OCI-LY7 (cell line): ENCODE measurements around the gene CGNL1. TPM values are rescaled to one million over a fixed set of nuclear protein-coding genes. Genes with fewer than 3 reads are reported as not detected.

Experiments used
- BruUV-seq: library from RNA; stranded (reverse); fragments of 400-500 nt; replicated peaks from 2 replicates; lab custom pipeline; 2021; lab: Mats Ljungman, UMichigan
- CTCF ChIA-PET: fragments of 300-600 bp; sonication (Branson Sonifier 250); formaldehyde crosslinking; loops from one replicate; lab custom pipeline; 2022; ENCODE audit warnings: antibody characterized with exemption; ENCODE audit not compliant: unreplicated experiment; lab: Charles Lee
- POLR2A ChIA-PET: fragments of 300-600 bp; sonication (Branson Sonifier 250); formaldehyde crosslinking; loops from one replicate; lab custom pipeline; 2022; ENCODE audit warnings: antibody characterized with exemption; lab: Charles Lee
- DNase-seq: peaks from one replicate; pipeline ENCODE4 v3.0.0-alpha.2; 2015; ENCODE audit warnings: low spot score
- H2AFZ ChIP-seq: fragments of 200-600 bp; sonication (generic), shearing (Covaris generic); 2 replicates; pipeline ENCODE4 v1.6.1; 2014; ENCODE audit warnings: mild to moderate bottlenecking, antibody characterized with exemption, low read length, moderate library complexity
- H3K27ac ChIP-seq: fragments of 200-600 bp; sonication (generic); 2 replicates; pipeline ENCODE4 v1.5.1; 2014; ENCODE audit warnings: mixed run types, low read depth, mild to moderate bottlenecking, moderate library complexity, low read length, inconsistent platforms; ENCODE audit not compliant: poor library complexity, severe bottlenecking
- H3K36me3 ChIP-seq: fragments of 200-600 bp; sonication (generic); 2 replicates; pipeline ENCODE4 v1.6.1; 2014; ENCODE audit warnings: mild to moderate bottlenecking, antibody characterized with exemption, low read length, moderate library complexity, mixed read lengths; ENCODE audit not compliant: insufficient read depth
- H3K4me1 ChIP-seq: fragments of 200-600 bp; sonication (generic); 2 replicates; pipeline ENCODE4 v1.5.1; 2014; ENCODE audit warnings: mild to moderate bottlenecking, low read length; ENCODE audit not compliant: insufficient read depth, poor library complexity, severe bottlenecking
- H3K4me2 ChIP-seq: fragments of 200-600 bp; sonication (generic); 2 replicates; pipeline ENCODE4 v1.6.1; 2014; ENCODE audit warnings: mild to moderate bottlenecking, low read length
- H3K4me3 ChIP-seq: fragments of 200-600 bp; sonication (generic); 2 replicates; pipeline ENCODE4 v1.5.1; 2014; ENCODE audit warnings: mild to moderate bottlenecking, low read depth, low read length; ENCODE audit not compliant: poor library complexity, severe bottlenecking
- H3K79me2 ChIP-seq: fragments of 200-600 bp; sonication (generic); 2 replicates; pipeline ENCODE4 v1.6.1; 2016; ENCODE audit warnings: low read depth, mild to moderate bottlenecking, low read length, moderate library complexity, mixed read lengths; ENCODE audit not compliant: insufficient read depth
- H3K9me2 ChIP-seq: fragments of 200-600 bp; sonication (generic); 2 replicates; pipeline ENCODE4 v1.6.1; 2016; ENCODE audit warnings: mild to moderate bottlenecking, low read length, mixed read lengths; ENCODE audit not compliant: insufficient read depth
- H3K9me3 ChIP-seq: fragments of 200-600 bp; sonication (generic); 2 replicates; pipeline ENCODE4 v1.6.1; 2014; ENCODE audit warnings: mild to moderate bottlenecking, mixed run types, low read length, mixed read lengths
- H4K20me1 ChIP-seq: fragments of 200-600 bp; sonication (generic); 2 replicates; pipeline ENCODE4 v1.6.1; 2014; ENCODE audit warnings: mild to moderate bottlenecking, antibody characterized with exemption, low read length, moderate library complexity, mixed read lengths; ENCODE audit not compliant: insufficient read depth
- EZH2phosphoT487 ChIP-seq: fragments of 200-600 bp; sonication (generic); IDR thresholded peaks from 2 replicates; pipeline ENCODE4 v1.6.1; 2018; ENCODE audit warnings: low read depth, borderline replicate concordance, mild to moderate bottlenecking, mixed run types, antibody characterized with exemption, low read length, moderate library complexity, mixed read lengths
- intact Hi-C: fragments of 100-400 bp; cut with micrococcal nuclease; formaldehyde crosslinking; loops from one replicate; pipeline ENCODE4 v1.10.0; 2022; ENCODE audit not compliant: unreplicated experiment
- total RNA-seq, 2 experiments: library from RNA; depleted of rRNA in 1 of 2; stranded (reverse); fragments of >200 nt in 1 of 2; shearing (Covaris generic) in 1 of 2; gene quantifications; 2 replicates each; pipeline ENCODE4 v1.2.3, GENCODE V29; 2014 to 2022
- TF ChIP-seq, protein P1 (sequence below): fragments of 200-600 bp; sonication (generic); conservative IDR thresholded peaks from 2 replicates; pipeline ENCODE4 v1.5.1; 2014; ENCODE audit warnings: mild to moderate bottlenecking, antibody characterized with exemption, low read length, moderate library complexity, mixed read lengths

CGNL1 gene
- total RNA-seq, 2 experiments from 2014 or later, result 0.04 TPM; not detected in 1

DNA sequence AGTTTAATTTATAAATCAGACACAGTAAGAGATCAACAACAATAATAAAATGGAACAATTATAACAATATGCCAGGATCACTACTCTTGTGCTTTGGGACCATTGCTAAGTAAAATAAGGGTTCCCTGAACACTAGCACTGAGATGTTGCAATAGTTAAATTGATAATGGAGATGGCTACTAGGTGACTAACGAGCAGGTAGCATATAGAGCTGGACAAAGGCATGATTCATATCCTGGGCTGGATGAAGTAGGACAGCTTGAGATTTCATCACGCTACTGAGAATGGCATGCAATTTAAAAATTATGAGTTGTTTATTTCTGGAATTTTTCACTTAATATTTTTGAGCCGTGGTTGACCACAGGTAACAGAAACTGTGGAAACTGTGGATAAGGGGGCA lies 194.7 kb downstream of the CGNL1 start:
- ChIA-PET POLR2A (no interaction called here), CTCF (no interaction called here)
- no peak overlapping the region for H2AFZ ChIP-seq

DNA sequence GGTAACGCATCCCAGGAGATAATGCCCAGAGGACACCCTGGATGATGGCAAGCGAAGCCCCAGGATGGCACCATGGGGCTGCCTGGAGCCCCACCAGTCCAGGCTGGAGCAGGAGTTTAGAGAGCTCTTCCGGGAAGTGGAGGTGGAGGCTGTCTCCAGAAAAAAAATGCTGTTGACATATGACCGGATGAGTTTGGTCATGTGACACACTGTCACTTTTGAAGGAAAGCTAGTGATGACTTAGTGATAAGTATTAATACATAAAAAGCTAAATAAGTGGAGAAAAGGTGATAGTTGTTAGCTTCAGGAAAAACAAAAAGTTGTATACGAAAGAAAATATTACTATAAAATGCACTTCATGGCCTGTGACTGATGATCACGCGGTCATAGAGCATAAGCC lies 195.4 kb downstream of the CGNL1 start:
- H3K36me3 ChIP-seq, result no peaks in the 10 kb centered on the region
- TF ChIP-seq, protein P1, sequence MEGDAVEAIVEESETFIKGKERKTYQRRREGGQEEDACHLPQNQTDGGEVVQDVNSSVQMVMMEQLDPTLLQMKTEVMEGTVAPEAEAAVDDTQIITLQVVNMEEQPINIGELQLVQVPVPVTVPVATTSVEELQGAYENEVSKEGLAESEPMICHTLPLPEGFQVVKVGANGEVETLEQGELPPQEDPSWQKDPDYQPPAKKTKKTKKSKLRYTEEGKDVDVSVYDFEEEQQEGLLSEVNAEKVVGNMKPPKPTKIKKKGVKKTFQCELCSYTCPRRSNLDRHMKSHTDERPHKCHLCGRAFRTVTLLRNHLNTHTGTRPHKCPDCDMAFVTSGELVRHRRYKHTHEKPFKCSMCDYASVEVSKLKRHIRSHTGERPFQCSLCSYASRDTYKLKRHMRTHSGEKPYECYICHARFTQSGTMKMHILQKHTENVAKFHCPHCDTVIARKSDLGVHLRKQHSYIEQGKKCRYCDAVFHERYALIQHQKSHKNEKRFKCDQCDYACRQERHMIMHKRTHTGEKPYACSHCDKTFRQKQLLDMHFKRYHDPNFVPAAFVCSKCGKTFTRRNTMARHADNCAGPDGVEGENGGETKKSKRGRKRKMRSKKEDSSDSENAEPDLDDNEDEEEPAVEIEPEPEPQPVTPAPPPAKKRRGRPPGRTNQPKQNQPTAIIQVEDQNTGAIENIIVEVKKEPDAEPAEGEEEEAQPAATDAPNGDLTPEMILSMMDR, result no peak
- no peak for TF ChIP-seq EZH2phosphoT487
- no peak for DNase-seq
- POLR2A ChIA-PET, result no interaction called here
- no TSS peak for BruUV-seq
- H4K20me1 ChIP-seq, result no peaks in the 10 kb centered on the region
- no peaks in the 10 kb centered on the region for H3K9me3 ChIP-seq
- CTCF ChIA-PET, result no interaction called here
- no peak overlapping the region for H3K4me2 ChIP-seq
- intact Hi-C loops, result no loop called here
- no peak overlapping the region for H3K27ac ChIP-seq
- H3K4me3 ChIP-seq, result no peak overlapping the region
- no peaks in the 10 kb centered on the region for H3K4me1 ChIP-seq
- no peak overlapping the region for H2AFZ ChIP-seq
- no peaks in the 10 kb centered on the region for H3K9me2 ChIP-seq
- H3K79me2 ChIP-seq, result no peaks in the 10 kb centered on the region

More for the DNA sequence above, 194.7 kb downstream of the CGNL1 start:
- H3K27ac ChIP-seq, result no peak overlapping the region
- TF ChIP-seq, protein P1, result no peak
- no peaks in the 10 kb centered on the region for H3K79me2 ChIP-seq
- no peak for DNase-seq
- H3K9me2 ChIP-seq, result no peaks in the 10 kb centered on the region
- intact Hi-C loops, result no loop called here
- BruUV-seq, result no TSS peak
- no peaks in the 10 kb centered on the region for H3K4me1 ChIP-seq
- no peaks in the 10 kb centered on the region for H4K20me1 ChIP-seq
- H3K36me3 ChIP-seq, result no peaks in the 10 kb centered on the region
- no peak overlapping the region for H3K4me3 ChIP-seq
- no peaks in the 10 kb centered on the region for H3K9me3 ChIP-seq
- no peak overlapping the region for H3K4me2 ChIP-seq

DNA sequence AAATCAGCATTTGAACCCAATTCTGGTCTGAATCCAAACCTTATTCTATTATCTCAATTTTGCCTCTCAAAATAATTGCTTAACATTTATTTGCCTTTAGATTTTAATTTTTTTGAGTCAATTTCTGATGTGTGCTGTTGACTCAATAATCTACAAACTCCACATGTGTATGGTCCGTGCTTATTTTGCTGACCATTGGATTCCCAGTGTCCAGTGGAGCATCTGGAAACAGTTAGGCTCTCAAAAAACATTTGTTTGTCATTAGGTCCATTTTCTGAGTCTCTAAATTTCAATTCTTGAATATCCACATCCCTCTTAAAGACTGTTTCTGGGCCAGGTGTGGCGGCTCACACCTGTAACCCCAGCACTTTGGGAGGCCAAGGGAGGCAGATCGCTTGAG lies 196.2 kb downstream of the CGNL1 start:
- H3K4me3 ChIP-seq, result no peak overlapping the region
- no peak overlapping the region for H3K4me2 ChIP-seq
- H3K9me2 ChIP-seq, result no peaks in the 10 kb centered on the region
- no peak for TF ChIP-seq EZH2phosphoT487
- TF ChIP-seq, protein P1, result no peak
- no peaks in the 10 kb centered on the region for H3K36me3 ChIP-seq
- CTCF ChIA-PET, result no interaction called here
- DNase-seq, result no peak
- no peak overlapping the region for H2AFZ ChIP-seq
- no peaks in the 10 kb centered on the region for H3K9me3 ChIP-seq
- POLR2A ChIA-PET, result no interaction called here
- H4K20me1 ChIP-seq, result no peaks in the 10 kb centered on the region
- no peaks in the 10 kb centered on the region for H3K4me1 ChIP-seq
- no TSS peak for BruUV-seq
- H3K27ac ChIP-seq, result no peak overlapping the region
- H3K79me2 ChIP-seq, result no peaks in the 10 kb centered on the region
- intact Hi-C loops, result no loop called here
